ENCODE measurements around the gene BEST3.

BEST3 gene

GRCh38 chr12:69698769-69699540 lies at the start of gene BEST3:
BEST3 (minus strand) TSS chr12:69699303; CDS start chr12:69697798, 1,505 bp downstream.
- Mint-ChIP-seq H3K36me3 (ENCODE audit: low read depth) (no peaks in the 10 kb centered on the region), H3K9me3 (no peaks in the 10 kb centered on the region), H3K27me3 (no peaks in the 10 kb centered on the region), H3K4me3 (no peak within 1 kb of the TSS), H3K27ac (no peak within 1 kb of the TSS), H3K4me1 (ENCODE audit: low read depth) (no peaks in the 10 kb centered on the region)
- intact Hi-C loops (cut with micrococcal nuclease) = no loop called here

GRCh38 chr12:69744109-69744508 lies 45.0 kb upstream of the BEST3 start:
- peaks cover 12% of the 10 kb centered on the region for H3K4me1 Mint-ChIP-seq (ENCODE audit: low read depth)
- no peak overlapping the region for H3K4me3 Mint-ChIP-seq
- intact Hi-C loops (cut with micrococcal nuclease) = no loop called here
- peaks cover 6% of the 10 kb centered on the region for H3K27me3 Mint-ChIP-seq
- H3K36me3 Mint-ChIP-seq (ENCODE audit: low read depth) = peaks cover 4% of the 10 kb centered on the region
- H3K27ac Mint-ChIP-seq = no peak overlapping the region
- no peaks in the 10 kb centered on the region for H3K9me3 Mint-ChIP-seq

GRCh38 chr12:69739287-69740191 lies 40.4 kb upstream of the BEST3 start:
- Mint-ChIP-seq H3K36me3 (ENCODE audit: low read depth) (peaks cover 4% of the 10 kb centered on the region), H3K27ac (peak overlapping the region; percentile 61), H3K9me3 (no peaks in the 10 kb centered on the region), H3K27me3 (peaks cover 18% of the 10 kb centered on the region), H3K4me3 (peak overlapping the region; percentile 82), H3K4me1 (ENCODE audit: low read depth) (peaks cover 12% of the 10 kb centered on the region)
- intact Hi-C loops (cut with micrococcal nuclease) = no loop called here

- Mint-ChIP-seq H3K4me1 (ENCODE audit: low read depth) (peaks cover 12% of the 10 kb centered on the region), H3K4me3 (peak within 1 kb of the TSS; percentile 82), H3K27ac (peak within 1 kb of the TSS; percentile 67), H3K36me3 (ENCODE audit: low read depth) (peaks cover 4% of the 10 kb centered on the region), H3K27me3 (peaks cover 25% of the 10 kb centered on the region), H3K9me3 (no peaks in the 10 kb centered on the region)
- intact Hi-C loops (cut with micrococcal nuclease) = no loop called here
These were observed 39.5 kb upstream of the BEST3 start, which contains the start of gene RAB3IP for GRCh38 chr12:69738351-69739286. RAB3IP (plus strand) TSS chr12:69738860; CDS start chr12:69755409, 16,549 bp downstream.

- Mint-ChIP-seq H3K4me3 (no peak overlapping the region), H3K36me3 (ENCODE audit: low read depth) (no peaks in the 10 kb centered on the region), H3K27me3 (peaks cover 23% of the 10 kb centered on the region), H3K27ac (no peak overlapping the region), H3K9me3 (no peaks in the 10 kb centered on the region), H3K4me1 (ENCODE audit: low read depth) (no peaks in the 10 kb centered on the region)
- intact Hi-C loops (cut with micrococcal nuclease) = no loop called here
These were observed 34.5 kb upstream of the BEST3 start for GRCh38 chr12:69733638-69734037.

- Mint-ChIP-seq H3K27me3 (peaks cover 19% of the 10 kb centered on the region), H3K4me3 (no peak overlapping the region), H3K36me3 (ENCODE audit: low read depth) (no peaks in the 10 kb centered on the region), H3K9me3 (no peaks in the 10 kb centered on the region), H3K27ac (no peak overlapping the region), H3K4me1 (ENCODE audit: low read depth) (no peaks in the 10 kb centered on the region)
- intact Hi-C loops (cut with micrococcal nuclease) = no loop called here
These were observed 33.0 kb upstream of the BEST3 start for GRCh38 chr12:69732088-69732487.

- no peaks in the 10 kb centered on the region for H3K9me3 Mint-ChIP-seq
- no peak overlapping the region for H3K27ac Mint-ChIP-seq
- intact Hi-C loops (cut with micrococcal nuclease) = no loop called here
- H3K27me3 Mint-ChIP-seq = no peaks in the 10 kb centered on the region
- H3K4me3 Mint-ChIP-seq = no peak overlapping the region
- H3K36me3 Mint-ChIP-seq (ENCODE audit: low read depth) = no peaks in the 10 kb centered on the region
- H3K4me1 Mint-ChIP-seq (ENCODE audit: low read depth) = no peaks in the 10 kb centered on the region
These were observed 27.8 kb upstream of the BEST3 start for GRCh38 chr12:69726922-69727321.

- no peak overlapping the region for H3K4me3 Mint-ChIP-seq
- H3K27ac Mint-ChIP-seq = no peak overlapping the region
- intact Hi-C loops (cut with micrococcal nuclease) = no loop called here
- H3K9me3 Mint-ChIP-seq = no peaks in the 10 kb centered on the region
- no peaks in the 10 kb centered on the region for H3K4me1 Mint-ChIP-seq (ENCODE audit: low read depth)
- H3K27me3 Mint-ChIP-seq = no peaks in the 10 kb centered on the region
- H3K36me3 Mint-ChIP-seq (ENCODE audit: low read depth) = no peaks in the 10 kb centered on the region
These were observed 21.6 kb upstream of the BEST3 start for GRCh38 chr12:69720750-69721149.

- Mint-ChIP-seq H3K27ac (no peak overlapping the region), H3K4me1 (ENCODE audit: low read depth) (no peaks in the 10 kb centered on the region), H3K36me3 (ENCODE audit: low read depth) (no peaks in the 10 kb centered on the region), H3K27me3 (no peaks in the 10 kb centered on the region), H3K9me3 (no peaks in the 10 kb centered on the region), H3K4me3 (no peak overlapping the region)
- intact Hi-C loops (cut with micrococcal nuclease) = no loop called here
These were observed 20.5 kb upstream of the BEST3 start for GRCh38 chr12:69719336-69720316.

- H3K27me3 Mint-ChIP-seq = no peaks in the 10 kb centered on the region
- H3K9me3 Mint-ChIP-seq = no peaks in the 10 kb centered on the region
- H3K4me1 Mint-ChIP-seq (ENCODE audit: low read depth) = no peaks in the 10 kb centered on the region
- H3K27ac Mint-ChIP-seq = no peak overlapping the region
- intact Hi-C loops (cut with micrococcal nuclease) = no loop called here
- no peaks in the 10 kb centered on the region for H3K36me3 Mint-ChIP-seq (ENCODE audit: low read depth)
- no peak overlapping the region for H3K4me3 Mint-ChIP-seq
These were observed 15.4 kb upstream of the BEST3 start for GRCh38 chr12:69714542-69714941.

- no peak overlapping the region for H3K4me3 Mint-ChIP-seq
- no peak overlapping the region for H3K27ac Mint-ChIP-seq
- H3K4me1 Mint-ChIP-seq (ENCODE audit: low read depth) = no peaks in the 10 kb centered on the region
- H3K9me3 Mint-ChIP-seq = no peaks in the 10 kb centered on the region
- no peaks in the 10 kb centered on the region for H3K36me3 Mint-ChIP-seq (ENCODE audit: low read depth)
- intact Hi-C loops (cut with micrococcal nuclease) = no loop called here
- no peaks in the 10 kb centered on the region for H3K27me3 Mint-ChIP-seq
These were observed 13.7 kb upstream of the BEST3 start for GRCh38 chr12:69712826-69713225.

- H3K4me1 Mint-ChIP-seq (ENCODE audit: low read depth) = no peaks in the 10 kb centered on the region
- H3K9me3 Mint-ChIP-seq = no peaks in the 10 kb centered on the region
- H3K27ac Mint-ChIP-seq = no peak overlapping the region
- no peak overlapping the region for H3K4me3 Mint-ChIP-seq
- H3K27me3 Mint-ChIP-seq = no peaks in the 10 kb centered on the region
- intact Hi-C loops (cut with micrococcal nuclease) = no loop called here
- no peaks in the 10 kb centered on the region for H3K36me3 Mint-ChIP-seq (ENCODE audit: low read depth)
These were observed 9.5 kb upstream of the BEST3 start for GRCh38 chr12:69708649-69709048.

GRCh38 chr12:69704357-69704756 lies 5.3 kb upstream of the BEST3 start:
- no peak overlapping the region for H3K27ac Mint-ChIP-seq
- no peak overlapping the region for H3K4me3 Mint-ChIP-seq
- H3K9me3 Mint-ChIP-seq = no peaks in the 10 kb centered on the region
- no peaks in the 10 kb centered on the region for H3K36me3 Mint-ChIP-seq (ENCODE audit: low read depth)
- H3K27me3 Mint-ChIP-seq = no peaks in the 10 kb centered on the region
- no peaks in the 10 kb centered on the region for H3K4me1 Mint-ChIP-seq (ENCODE audit: low read depth)
- intact Hi-C loops (cut with micrococcal nuclease) = no loop called here
